Vagina (tissue), 2 donors: ENCODE measurements around the gene CFAP47. TPM values are rescaled to one million over a fixed set of nuclear protein-coding genes. Genes with fewer than 3 reads are reported as not detected.
"Not testable (repeated sequence)": the region's sequence is repeated elsewhere in the genome, so short reads cannot be mapped to it uniquely, and the experiment has no call there.

Source experiments
- DNase-seq, 2 donors: peaks; one replicate each; pipeline ENCODE4 v3.0.0-alpha.2; 2017; ENCODE audit errors: extremely low spot score in 2 of 2
- H3K27ac ChIP-seq: fragments of 200-600 bp; sonication (generic); one replicate; pipeline ENCODE4 v1.5.1; 2019
- H3K27me3 ChIP-seq: fragments of 200-600 bp; sonication (generic); one replicate; pipeline ENCODE4 v1.5.1; 2019
- H3K36me3 ChIP-seq, 2 donors: fragments of 200-600 bp; sonication (generic); one replicate each; pipeline ENCODE4 v1.5.1; 2017 to 2019
- H3K4me1 ChIP-seq: fragments of 200-600 bp; sonication (generic); one replicate; pipeline ENCODE4 v1.5.1; 2019
- H3K4me3 ChIP-seq, 2 donors: fragments of 200-600 bp; sonication (generic); 1 replicate in 1 of 2; 2 replicates in 1 of 2; pipeline ENCODE4 v1.5.1; 2016 to 2019
- H3K9me3 ChIP-seq: fragments of 200-600 bp; sonication (generic); one replicate; pipeline ENCODE4 v1.5.1; 2019
- POLR2A ChIP-seq, 2 donors: fragments of 450-650 bp; IDR thresholded peaks; one replicate each; pipeline ENCODE4 v1.6.1; 2017; ENCODE audit warnings: antibody characterized with exemption in 2 of 2, mild to moderate bottlenecking in 2 of 2, moderate library complexity in 2 of 2
- POLR2AphosphoS5 ChIP-seq, 2 donors: sonication (generic); formaldehyde crosslinking; IDR thresholded peaks; one replicate each; pipeline ENCODE4 v1.9.0; 2017; ENCODE audit warnings: antibody characterized with exemption in 2 of 2, mild to moderate bottlenecking in 2 of 2, low read depth in 1 of 2; ENCODE audit not compliant: insufficient read depth in 1 of 2
- intact Hi-C: fragments of 100-400 bp; cut with DNase I; formaldehyde crosslinking; loops from one replicate; pipeline ENCODE4 v1.15.1; 2023
- total RNA-seq: library from RNA; depleted of rRNA; stranded (reverse); fragments of >200 nt; gene quantifications from one replicate; pipeline ENCODE4 v1.2.3, GENCODE V29; 2016
- TF ChIP-seq, protein P1 (sequence below), 3 experiments: fragments of 450-650 bp in 2 of 3; fragments of 200-600 bp in 1 of 3; sonication (generic) in 1 of 3; IDR thresholded peaks; one replicate each; pipeline ENCODE4 v1.5.1; 2017 to 2019; ENCODE audit warnings: antibody characterized with exemption in 3 of 3, mild to moderate bottlenecking in 2 of 3, moderate library complexity in 2 of 3

CFAP47 gene
- total RNA-seq, 1 donor from 2014 or later = not detected

DNA sequence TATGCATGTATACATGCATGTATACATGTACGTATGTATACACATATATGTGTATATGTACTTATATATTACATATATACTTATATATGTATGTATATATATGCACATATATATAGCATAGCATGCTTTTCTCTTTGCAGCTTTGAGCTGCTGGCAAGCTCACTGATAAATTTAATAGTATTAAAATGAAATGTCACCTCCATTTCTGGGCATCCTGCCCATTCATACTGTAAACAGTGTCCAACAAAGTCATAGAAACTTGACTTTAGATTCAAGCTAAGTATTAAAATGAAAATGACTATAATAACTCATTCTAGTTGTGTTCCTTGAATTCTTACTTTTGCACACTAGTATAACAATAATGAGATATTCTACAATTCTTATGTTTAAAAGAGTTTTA, 163.7 kb downstream of the CFAP47 start:
- H3K27me3 ChIP-seq = no peaks in the 10 kb centered on the region
- H3K4me1 ChIP-seq = no peaks in the 10 kb centered on the region
- H3K4me3 ChIP-seq = no peak overlapping the region
- no peaks in the 10 kb centered on the region for H3K36me3 ChIP-seq
- H3K27ac ChIP-seq = no peak overlapping the region
- no peaks in the 10 kb centered on the region for H3K9me3 ChIP-seq
- intact Hi-C loops = no loop called here
- TF ChIP-seq POLR2AphosphoS5 (IDR thresholded peaks at IDR 0.05; ENCODE audit: insufficient read depth in 1 of 2, low read depth in 1 of 2) = no peak
- no peak for TF ChIP-seq POLR2A (IDR thresholded peaks at IDR 0.05)
- TF ChIP-seq, protein P1, sequence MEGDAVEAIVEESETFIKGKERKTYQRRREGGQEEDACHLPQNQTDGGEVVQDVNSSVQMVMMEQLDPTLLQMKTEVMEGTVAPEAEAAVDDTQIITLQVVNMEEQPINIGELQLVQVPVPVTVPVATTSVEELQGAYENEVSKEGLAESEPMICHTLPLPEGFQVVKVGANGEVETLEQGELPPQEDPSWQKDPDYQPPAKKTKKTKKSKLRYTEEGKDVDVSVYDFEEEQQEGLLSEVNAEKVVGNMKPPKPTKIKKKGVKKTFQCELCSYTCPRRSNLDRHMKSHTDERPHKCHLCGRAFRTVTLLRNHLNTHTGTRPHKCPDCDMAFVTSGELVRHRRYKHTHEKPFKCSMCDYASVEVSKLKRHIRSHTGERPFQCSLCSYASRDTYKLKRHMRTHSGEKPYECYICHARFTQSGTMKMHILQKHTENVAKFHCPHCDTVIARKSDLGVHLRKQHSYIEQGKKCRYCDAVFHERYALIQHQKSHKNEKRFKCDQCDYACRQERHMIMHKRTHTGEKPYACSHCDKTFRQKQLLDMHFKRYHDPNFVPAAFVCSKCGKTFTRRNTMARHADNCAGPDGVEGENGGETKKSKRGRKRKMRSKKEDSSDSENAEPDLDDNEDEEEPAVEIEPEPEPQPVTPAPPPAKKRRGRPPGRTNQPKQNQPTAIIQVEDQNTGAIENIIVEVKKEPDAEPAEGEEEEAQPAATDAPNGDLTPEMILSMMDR (IDR thresholded peaks at IDR 0.05) = no peak
- DNase-seq = no peak

DNA sequence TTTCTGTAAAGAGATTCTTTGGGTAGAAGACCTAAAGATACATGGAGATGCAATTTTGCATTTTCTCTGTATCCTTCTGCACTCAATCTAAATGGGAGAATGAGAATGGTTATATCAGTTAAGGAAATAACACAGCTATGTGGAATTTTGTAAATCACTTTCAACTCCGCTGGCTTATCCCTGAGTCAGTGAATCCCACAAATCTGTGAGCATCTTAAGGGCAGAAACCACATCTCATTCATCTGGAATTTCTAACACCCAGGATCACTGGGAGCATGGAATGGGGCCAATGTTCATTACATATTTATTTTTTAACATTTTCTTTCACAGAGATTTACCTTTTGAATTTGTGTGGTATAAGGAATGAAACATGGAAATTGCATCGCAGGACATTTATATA, 167.8 kb downstream of the CFAP47 start:
- TF ChIP-seq, protein P1 (IDR thresholded peaks at IDR 0.05) = no peak
- no peak for TF ChIP-seq POLR2AphosphoS5 (IDR thresholded peaks at IDR 0.05; ENCODE audit: insufficient read depth in 1 of 2, low read depth in 1 of 2)
- no peak for TF ChIP-seq POLR2A (IDR thresholded peaks at IDR 0.05)
- H3K4me3 ChIP-seq = no peak overlapping the region
- no peak for DNase-seq
- H3K9me3 ChIP-seq = no peaks in the 10 kb centered on the region
- no peaks in the 10 kb centered on the region for H3K4me1 ChIP-seq
- H3K27me3 ChIP-seq = no peaks in the 10 kb centered on the region
- intact Hi-C loops = no loop called here
- no peaks in the 10 kb centered on the region for H3K36me3 ChIP-seq
- H3K27ac ChIP-seq = no peak overlapping the region

- H3K4me1 ChIP-seq, H3K9me3 ChIP-seq, H3K4me3 ChIP-seq, H3K27me3 ChIP-seq, DNase-seq, H3K27ac ChIP-seq, intact Hi-C loops, H3K36me3 ChIP-seq: not testable (repeated sequence)
Observed at GRCh38 chrX:36088939-36089338, 169.4 kb downstream of the CFAP47 start.

- TF ChIP-seq POLR2A (IDR thresholded peaks at IDR 0.05) = no peak
- TF ChIP-seq, protein P1 (IDR thresholded peaks at IDR 0.05) = no peak
- no peak for DNase-seq
- Histone ChIP-seq H3K4me3 (no peak overlapping the region), H3K27ac (no peak overlapping the region), H3K4me1 (no peaks in the 10 kb centered on the region), H3K27me3 (no peaks in the 10 kb centered on the region), H3K36me3 (no peaks in the 10 kb centered on the region), H3K9me3 (no peaks in the 10 kb centered on the region)
- intact Hi-C loops = no loop called here
Observed at GRCh38 chrX:36102425-36102824, 182.9 kb downstream of the CFAP47 start.

DNA sequence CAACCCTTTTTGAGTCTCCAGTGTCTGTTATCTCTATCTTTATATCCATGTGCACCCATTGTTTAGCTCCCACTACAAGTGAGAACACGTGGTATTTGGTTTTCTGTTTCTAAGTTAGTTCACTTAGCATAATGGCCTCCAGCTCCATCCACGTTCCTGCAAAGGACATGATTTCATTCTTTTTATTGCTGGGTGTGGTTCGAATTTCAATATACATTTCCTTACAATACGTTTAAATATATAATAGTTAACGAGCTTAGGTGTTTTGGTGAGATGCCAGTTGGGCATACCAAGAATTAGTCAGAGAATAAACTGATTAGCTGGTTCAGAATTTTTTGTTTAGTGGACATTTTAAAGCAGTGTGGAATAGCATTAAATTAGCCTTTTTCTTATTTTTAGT, 196.7 kb downstream of the CFAP47 start:
- DNase-seq = no peak

More for the DNA sequence above, 196.7 kb downstream of the CFAP47 start:
- no peaks in the 10 kb centered on the region for H3K9me3 ChIP-seq
- H3K27ac ChIP-seq = no peak overlapping the region
- no peaks in the 10 kb centered on the region for H3K36me3 ChIP-seq
- no peaks in the 10 kb centered on the region for H3K27me3 ChIP-seq
- H3K4me3 ChIP-seq = no peak overlapping the region
- intact Hi-C loops = no loop called here
- no peaks in the 10 kb centered on the region for H3K4me1 ChIP-seq
- TF ChIP-seq, protein P1 (IDR thresholded peaks at IDR 0.05) = no peak
- TF ChIP-seq POLR2A (IDR thresholded peaks at IDR 0.05) = no peak
- TF ChIP-seq POLR2AphosphoS5 (IDR thresholded peaks at IDR 0.05; ENCODE audit: insufficient read depth in 1 of 2, low read depth in 1 of 2) = no peak
